Choroid plexus epithelial cell (primary cell): ENCODE results near the gene FITM1.
"Not testable (repeated sequence)": the region's sequence is repeated elsewhere in the genome, so short reads cannot be mapped to it uniquely, and the experiment has no call there.

Source experiments
- DNase-seq: peaks from one replicate; pipeline ENCODE4 v3.0.0-alpha.2; 2010; ENCODE audit warnings: low read depth
- H3K4me3 ChIP-seq: 2 replicates; pipeline ENCODE4 v1.5.1; 2011; ENCODE audit warnings: low read depth, mild to moderate bottlenecking, control low read depth, low read length, moderate library complexity
- CTCF ChIP-seq: conservative IDR thresholded peaks from 2 replicates; pipeline ENCODE4 v1.5.1; 2011; ENCODE audit warnings: low read depth, mild to moderate bottlenecking, control low read depth, inconsistent platforms, low read length, moderate library complexity

FITM1 gene

DNA sequence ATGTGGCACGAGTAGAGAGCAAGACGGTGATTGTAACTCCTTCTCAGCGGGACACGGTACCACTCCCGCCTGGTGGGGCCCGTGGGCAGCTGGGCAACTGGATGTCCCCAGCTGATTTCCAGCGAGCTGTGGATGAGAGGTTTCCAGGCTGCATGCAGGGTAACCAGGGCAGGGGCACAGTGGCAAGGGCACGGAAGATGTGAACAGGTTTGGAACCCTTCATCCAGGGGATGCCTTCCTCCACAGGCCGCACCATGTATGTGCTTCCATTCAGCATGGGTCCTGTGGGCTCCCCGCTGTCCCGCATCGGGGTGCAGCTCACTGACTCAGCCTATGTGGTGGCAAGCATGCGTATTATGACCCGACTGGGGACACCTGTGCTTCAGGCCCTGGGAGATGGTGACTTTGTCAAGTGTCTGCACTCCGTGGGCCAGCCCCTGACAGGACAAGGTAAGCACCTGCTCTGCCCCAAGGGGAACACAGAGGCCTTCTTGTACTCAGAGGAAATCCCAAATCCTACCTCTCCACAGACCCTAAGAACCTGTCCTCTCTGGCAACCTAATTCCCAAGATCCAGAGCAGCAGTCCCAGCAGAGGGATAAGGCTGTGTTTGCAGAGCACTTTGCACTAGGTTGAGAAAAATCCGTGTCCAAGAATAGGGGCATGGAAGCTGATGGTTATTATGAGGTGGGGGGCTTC lies 32.1 kb upstream of the FITM1 start:
- no peak for DNase-seq
- TF ChIP-seq CTCF = no peak
- H3K4me3 ChIP-seq = no peak overlapping the region

DNA sequence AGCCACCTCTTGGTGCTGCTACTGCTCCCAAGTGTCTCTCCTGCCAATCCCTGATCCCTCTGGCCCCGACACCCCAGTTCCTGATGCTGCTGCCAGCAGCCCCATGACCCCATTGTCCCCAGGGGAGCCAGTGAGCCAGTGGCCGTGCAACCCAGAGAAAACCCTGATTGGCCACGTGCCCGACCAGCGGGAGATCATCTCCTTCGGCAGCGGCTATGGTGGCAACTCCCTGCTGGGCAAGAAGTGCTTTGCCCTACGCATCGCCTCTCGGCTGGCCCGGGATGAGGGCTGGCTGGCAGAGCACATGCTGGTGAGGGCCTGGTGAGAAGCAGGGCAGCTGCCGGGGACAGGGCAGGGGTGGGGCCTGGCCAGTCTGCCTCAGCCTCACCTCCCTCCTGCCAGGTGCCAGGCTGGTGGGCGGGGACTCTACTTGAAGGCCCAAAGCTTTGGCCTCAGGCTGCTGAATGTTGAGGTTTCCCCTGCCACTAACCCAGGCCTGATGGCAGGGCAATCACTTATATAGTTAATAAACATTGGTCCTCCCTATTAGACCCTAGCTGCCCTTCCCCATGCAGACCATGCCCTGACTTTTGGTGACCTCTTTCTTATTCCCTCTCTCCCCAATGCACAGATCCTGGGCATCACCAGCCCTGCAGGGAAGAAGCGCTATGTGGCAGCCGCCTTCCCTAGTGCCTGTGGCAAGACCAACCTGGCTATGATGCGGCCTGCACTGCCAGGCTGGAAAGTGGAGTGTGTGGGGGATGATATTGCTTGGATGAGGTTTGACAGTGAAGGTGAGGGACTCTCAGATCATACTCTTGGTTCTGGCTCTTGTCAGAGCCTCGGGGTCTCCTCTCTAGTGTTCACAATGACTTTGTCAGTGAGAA lies 31.3 kb upstream of the FITM1 start:
- no peak for DNase-seq
- TF ChIP-seq CTCF = no peak
- H3K4me3 ChIP-seq = no peak overlapping the region

DNA sequence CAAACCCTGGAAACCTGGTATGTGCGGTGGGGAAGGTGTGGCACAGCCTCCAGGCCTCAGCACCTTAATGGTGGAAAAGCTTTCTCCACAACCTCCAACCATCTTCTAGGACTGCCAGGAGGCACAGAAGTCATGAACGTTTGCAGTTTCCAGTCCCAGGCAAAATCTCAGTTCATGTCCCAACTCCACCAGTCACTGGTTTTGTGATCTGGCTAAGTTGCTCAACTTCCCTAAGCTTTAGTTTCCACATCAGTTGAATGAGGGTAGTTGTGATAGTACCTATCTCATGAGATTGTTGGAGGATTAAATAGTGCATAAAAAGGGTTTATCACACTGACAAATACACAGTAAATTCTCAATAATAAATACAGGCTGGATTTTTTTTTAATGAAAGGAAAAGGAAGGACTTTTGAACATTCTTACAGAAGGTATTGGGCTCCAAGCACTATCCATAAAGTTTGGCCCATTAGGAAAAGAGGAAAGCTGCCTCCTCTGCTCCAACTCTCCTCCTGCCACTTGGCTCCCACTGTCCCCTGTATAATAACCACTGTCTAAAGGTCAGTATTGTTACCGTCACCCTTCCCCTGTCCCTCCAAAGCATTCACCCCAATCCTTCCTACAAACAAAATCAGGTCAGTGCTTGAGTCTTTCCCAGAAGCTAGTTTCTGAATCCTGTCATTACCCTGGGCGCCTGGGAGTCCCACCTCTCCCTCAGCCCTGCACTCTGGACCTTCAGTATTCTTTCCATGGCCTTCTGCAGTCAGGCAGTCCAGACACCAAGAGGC lies 30.1 kb upstream of the FITM1 start:
- no peak for TF ChIP-seq CTCF
- no peak for DNase-seq
- H3K4me3 ChIP-seq = no peak overlapping the region

GRCh38 chr14:24100982-24101494 lies 29.4 kb upstream of the FITM1 start:
- TF ChIP-seq CTCF = no peak
- no peak overlapping the region for H3K4me3 ChIP-seq
- no peak for DNase-seq

GRCh38 chr14:24102357-24103048 lies 28.0 kb upstream of the FITM1 start:
- no peak for DNase-seq
- H3K4me3 ChIP-seq = no peak overlapping the region
- no peak for TF ChIP-seq CTCF

DNA sequence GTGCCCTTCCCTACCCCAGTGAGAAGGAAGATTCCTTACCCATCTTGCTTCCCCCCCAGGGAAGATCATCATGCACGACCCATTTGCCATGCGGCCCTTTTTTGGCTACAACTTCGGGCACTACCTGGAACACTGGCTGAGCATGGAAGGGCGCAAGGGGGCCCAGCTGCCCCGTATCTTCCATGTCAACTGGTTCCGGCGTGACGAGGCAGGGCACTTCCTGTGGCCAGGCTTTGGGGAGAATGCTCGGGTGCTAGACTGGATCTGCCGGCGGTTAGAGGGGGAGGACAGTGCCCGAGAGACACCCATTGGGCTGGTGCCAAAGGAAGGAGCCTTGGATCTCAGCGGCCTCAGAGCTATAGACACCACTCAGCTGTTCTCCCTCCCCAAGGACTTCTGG lies 27.0 kb upstream of the FITM1 start:
- TF ChIP-seq CTCF = no peak
- DNase-seq = no peak
- H3K4me3 ChIP-seq = no peak overlapping the region

GRCh38 chr14:24105609-24106239 lies 24.7 kb upstream of the FITM1 start:
- not testable (repeated sequence) for H3K4me3 ChIP-seq, DNase-seq
